Measurements from ENCODE around the gene RXRB.

- TF ChIP-seq CTCF (IDR thresholded peaks at IDR 0.05) (no peak), POLR2A (IDR thresholded peaks at IDR 0.05) (no peak)
These were observed 34.1 kb downstream of the RXRB start for GRCh38 chr6:33166363-33166762.

Data from right lobe of liver (tissue), 4 donors.